DMS53 treated with DMSO at 0.1 percent for 48 hours (cell line): ENCODE measurements around the gene SOX9.
"Not testable (repeated sequence)": the region's sequence is repeated elsewhere in the genome, so short reads cannot be mapped to it uniquely, and the experiment has no call there.

Experiments
- DNase-seq: peaks from one replicate; lab custom pipeline; 2025; ENCODE audit not compliant: unreplicated experiment; lab: John Stamatoyannopoulos, UW

SOX9 gene

DNA sequence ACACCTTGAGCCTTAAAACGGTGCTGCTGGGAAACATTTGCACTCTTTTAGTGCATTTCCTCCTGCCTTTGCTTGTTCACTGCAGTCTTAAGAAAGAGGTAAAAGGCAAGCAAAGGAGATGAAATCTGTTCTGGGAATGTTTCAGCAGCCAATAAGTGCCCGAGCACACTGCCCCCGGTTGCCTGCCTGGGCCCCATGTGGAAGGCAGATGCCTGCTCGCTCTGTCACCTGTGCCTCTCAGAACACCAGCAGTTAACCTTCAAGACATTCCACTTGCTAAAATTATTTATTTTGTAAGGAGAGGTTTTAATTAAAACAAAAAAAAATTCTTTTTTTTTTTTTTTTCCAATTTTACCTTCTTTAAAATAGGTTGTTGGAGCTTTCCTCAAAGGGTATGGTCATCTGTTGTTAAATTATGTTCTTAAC, 4.4 kb downstream of the SOX9 start:
- no peak for DNase-seq

- DNase-seq = no peak
Observed at GRCh38 chr17:72125742-72126141, 4.9 kb downstream of the SOX9 start.

DNA sequence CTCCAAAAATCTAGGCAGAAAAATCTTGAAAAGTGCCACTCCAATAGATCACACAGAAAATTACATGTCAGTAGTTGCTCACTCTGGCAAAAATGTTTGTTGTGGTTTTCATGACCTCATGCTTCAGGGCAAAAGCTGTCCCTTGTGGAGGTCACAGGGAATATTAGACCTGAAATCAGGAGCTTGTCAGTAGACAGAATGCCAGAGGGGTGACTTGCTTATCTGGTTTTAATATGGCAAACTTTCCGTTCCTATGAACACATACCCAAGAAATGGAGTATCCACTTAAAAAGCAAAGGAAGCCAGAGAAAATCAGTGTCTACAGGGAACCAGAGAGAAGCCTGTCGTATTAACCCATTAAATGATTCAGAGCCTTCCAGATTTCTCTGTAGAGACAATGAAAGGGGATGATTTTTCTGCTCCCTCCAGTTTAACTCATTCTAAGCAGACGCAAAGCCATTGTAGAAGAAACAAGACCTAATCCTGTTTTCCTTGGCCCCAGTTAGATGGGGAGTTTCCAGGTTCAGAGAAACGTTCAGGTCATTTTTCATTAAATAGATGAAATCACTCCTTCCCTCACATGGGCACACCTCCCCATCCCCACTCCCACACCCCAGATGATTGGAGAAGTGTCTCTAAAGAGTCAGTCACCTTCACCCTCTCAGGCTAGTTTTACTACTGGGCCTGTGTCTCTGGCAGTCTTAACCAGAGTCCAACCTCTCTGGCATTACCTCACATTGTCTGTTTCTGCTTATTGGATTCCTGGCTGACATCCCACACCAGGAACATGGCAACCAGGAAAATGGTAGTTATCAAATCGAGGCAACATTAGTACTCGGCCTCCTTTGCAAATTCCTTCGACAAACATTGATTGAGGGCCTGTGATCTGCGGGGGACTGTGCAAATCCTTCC, 6.0 kb downstream of the SOX9 start:
- no peak for DNase-seq

GRCh38 chr17:72128039-72128438, 7.2 kb downstream of the SOX9 start:
- no peak for DNase-seq

- no peak for DNase-seq
Observed at GRCh38 chr17:72134608-72135394, 14.0 kb downstream of the SOX9 start.

- DNase-seq = no peak
Observed at GRCh38 chr17:72135546-72136325, 14.9 kb downstream of the SOX9 start.

GRCh38 chr17:72136692-72137091, 15.9 kb downstream of the SOX9 start:
- DNase-seq = no peak

GRCh38 chr17:72137161-72137560, 16.3 kb downstream of the SOX9 start:
- DNase-seq = no peak

DNA sequence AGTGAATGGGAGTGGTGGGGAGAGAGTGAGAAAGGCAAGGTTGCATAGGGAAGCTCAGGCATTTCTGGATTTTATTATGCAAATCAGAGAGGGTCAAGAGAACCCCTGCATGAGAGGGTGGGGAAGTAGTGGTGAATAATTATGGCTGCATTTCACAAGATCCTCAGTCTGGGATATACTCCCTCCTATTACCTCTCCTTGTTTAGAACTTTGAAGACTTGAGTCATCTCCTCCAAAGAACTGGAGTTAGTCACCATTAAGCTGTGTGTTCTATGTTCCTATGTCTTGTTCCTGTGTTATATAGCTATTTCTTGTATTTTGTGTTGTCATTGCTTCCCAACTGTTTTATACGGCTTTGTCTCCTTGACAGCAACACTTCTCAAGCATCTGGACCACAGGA, 18.4 kb downstream of the SOX9 start:
- no peak for DNase-seq

- no peak for DNase-seq
Observed at GRCh38 chr17:72141336-72141735, 20.5 kb downstream of the SOX9 start.

DNA sequence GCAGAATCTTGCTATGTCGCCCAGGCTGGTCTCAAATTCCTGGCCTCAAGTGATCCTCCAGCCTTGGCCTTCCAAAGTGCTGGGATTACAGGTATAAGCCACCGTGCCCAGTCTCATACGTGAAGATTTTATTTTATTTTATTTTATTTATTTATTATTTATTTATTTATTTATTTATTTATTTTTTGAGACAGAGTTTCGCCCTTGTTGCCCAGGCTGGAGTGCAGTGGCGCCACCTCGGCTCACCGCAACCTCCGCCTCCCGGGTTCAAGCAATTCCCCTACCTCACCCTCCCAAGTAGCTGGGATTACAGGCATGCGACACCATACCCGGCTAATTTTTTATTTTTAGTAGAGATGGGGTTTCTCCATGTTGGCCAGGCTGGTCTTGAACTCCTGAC, 21.3 kb downstream of the SOX9 start:
- DNase-seq = not testable (repeated sequence)

DNA sequence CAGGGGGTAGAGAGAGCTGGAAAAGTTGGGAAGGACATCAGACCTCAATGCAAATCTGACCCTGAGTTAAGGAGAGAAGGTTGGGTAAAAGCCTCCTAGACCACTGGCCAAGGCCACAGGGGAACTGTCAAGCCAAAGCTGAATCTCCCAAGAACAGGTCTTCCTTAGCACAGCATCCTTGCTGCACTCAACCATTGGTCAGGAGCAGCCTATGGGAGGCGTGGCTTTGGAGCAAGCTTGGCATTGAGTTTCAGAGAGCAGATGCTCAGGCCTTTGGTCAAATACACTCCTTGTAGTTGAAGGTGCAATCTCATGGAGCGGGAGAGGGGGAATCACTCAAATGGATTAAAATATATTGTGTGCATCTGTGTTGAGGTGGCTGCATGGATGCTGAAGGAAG, 21.8 kb downstream of the SOX9 start:
- DNase-seq = no peak

DNA sequence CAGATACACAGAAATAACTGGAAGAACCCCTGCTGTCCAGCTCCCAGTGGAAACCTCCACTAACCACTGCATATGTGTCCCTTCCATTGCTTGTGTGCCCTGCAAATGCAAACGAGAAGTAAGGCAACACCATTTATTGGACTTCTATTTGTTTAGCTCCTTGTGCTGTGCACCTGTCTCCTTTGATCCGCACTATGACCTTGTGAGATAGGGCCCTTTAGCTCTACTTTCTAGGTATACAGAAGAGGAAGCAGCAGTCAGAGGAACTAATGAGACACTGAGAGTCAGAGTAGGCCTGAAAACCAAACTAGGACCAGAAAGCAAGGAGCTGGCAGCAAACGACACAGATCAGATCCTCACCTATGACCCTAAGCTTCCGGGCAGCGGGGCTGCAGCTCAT, 22.4 kb downstream of the SOX9 start:
- peak; percentile 90 for DNase-seq

DNA sequence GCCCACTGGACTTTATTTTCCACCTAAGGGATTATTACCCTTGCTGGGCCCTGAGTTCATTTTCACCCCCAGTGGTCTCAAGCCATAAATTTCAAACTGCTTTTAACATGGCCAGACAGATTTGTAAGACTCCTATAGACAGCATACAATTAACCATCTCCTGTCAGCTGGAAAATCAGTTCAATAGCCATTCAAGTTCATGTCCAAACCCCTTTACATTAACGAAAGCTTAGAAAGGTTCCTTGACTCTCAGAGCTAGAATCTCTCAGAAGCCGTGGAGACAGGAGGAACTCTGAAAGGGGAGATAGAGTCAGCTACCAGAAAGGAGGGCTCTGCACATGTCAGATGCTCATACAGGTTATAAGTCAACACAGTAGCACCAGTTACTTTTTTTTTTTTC, 23.3 kb downstream of the SOX9 start:
- no peak for DNase-seq

GRCh38 chr17:72145562-72145961, 24.7 kb downstream of the SOX9 start:
- DNase-seq = no peak

- no peak for DNase-seq
Observed at GRCh38 chr17:72145962-72146361, 25.1 kb downstream of the SOX9 start.

DNA sequence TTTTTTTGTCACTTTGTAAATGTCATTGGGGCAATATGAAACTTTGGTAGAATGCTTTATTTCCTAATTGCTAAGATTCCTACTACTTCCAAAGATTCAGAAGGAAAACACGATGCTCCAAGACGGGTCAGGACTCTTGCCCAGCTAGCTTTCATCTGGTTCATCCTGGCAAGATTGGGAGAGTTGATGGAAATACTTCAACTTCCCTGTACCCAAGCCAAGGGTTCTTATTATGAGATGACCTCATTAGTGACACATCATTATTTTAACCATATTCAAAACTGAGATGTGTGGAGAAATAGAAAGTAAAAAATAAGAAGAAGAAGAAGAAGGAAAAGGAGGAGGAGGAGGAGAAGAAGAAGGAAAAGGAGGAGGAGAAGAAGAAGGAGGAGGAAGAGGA, 25.6 kb downstream of the SOX9 start:
- no peak for DNase-seq

DNA sequence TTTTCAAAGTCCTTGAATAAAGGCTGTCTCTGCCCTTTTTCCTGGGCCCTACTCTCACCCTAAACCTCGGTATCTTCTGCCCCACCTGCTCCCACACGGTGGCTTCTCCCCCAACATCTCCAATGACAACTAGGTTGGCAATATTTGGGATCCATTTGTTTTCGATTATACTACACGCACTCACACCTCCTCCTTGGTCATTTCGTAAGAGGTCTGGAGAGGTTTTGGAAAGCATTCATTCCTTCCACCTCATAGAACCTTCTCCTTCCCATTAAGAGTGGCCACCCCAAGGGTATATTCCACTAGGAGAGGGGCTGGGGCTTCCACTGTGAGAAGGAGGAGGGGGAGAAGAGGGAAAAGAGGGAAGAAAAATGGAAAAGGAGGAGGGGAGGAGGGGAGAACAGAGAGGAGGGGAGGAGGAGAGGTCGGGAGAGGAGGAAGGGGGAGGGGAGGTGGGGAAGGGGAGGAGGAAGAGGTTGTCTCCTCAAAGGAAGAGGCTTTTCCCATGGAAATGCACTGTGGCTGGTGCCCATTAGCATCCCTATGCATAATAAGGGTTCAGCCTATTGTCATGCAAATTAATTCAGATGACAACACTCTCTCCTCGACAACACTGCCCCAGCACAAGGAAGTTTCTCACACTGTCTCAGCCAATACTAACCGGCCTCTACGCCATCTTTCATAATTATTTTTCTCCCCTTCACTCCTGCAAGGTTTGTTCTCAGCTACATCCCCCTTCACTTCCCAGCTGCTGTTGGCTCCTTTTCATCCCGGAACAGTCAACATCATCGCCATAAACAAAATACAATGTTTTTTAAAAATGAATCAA, 30.0 kb downstream of the SOX9 start:
- DNase-seq = peak; percentile 52

GRCh38 chr17:72151565-72152386, 31.0 kb downstream of the SOX9 start:
- DNase-seq = peak; percentile 99
